Activated naive CD8-positive, alpha-beta T cell treated with anti-CD3 and anti-CD28 coated beads, Interleukin-2, amount 50 U/mL, for 16 hours (primary cell): Measurements from ENCODE around the gene RECK.
"Not testable (repeated sequence)": the region's sequence is repeated elsewhere in the genome, so short reads cannot be mapped to it uniquely, and the experiment has no call there.

Source experiments
- DNase-seq: peaks from one replicate; pipeline ENCODE4 v3.0.0-alpha.2; 2020; ENCODE audit warnings: low read depth, low spot score

RECK gene

GRCh38 chr9:36036780-36037548, at the start of gene RECK:
TSS of gene RECK (plus strand) at chr9:36036913. CDS start at chr9:36036999, 86 bp downstream.
- peak; percentile 74 for DNase-seq

- DNase-seq: no peak
These were observed 46.6 kb upstream of the RECK start for GRCh38 chr9:35990155-35990554.

DNA sequence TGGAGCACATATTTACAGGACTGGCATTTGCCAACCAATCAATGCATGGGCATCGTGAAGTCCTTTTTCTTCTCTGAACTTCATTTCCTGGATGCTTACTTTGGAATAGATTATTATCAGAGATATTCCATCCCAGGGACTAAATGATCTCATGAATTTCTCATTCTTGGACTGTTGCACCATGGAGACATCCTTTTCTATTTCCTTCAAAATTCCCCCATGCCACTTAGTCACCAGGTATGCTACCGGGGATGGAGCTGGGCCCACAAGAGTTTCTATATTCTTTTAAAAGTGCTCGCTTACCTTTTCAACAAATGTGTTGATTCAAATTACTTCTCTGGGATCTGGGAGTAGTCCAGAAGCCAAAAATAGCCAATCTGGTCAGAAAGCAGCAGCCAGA, 43.6 kb upstream of the RECK start:
- DNase-seq: not testable (repeated sequence)

GRCh38 chr9:35993976-35994720, 42.6 kb upstream of the RECK start:
- no peak for DNase-seq

DNA sequence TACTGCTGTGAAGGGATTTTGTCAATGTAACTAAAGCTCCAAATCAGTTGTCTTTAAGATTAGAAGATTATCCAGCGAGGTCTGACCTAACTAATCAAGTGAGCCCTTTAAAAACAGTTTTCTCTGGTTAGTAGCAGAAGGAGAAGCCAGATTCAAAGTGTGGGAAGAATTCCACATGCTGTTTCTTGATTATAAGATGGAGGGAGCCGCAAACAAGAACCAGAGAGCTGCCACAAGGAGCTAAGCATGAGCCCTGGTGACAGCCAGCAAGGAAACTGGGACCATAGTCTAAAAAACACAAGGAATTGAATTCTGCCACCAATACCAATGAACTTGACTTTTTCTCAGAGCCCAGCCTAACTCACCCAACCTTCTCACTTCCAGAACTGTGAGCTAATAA, 41.8 kb upstream of the RECK start:
- DNase-seq: no peak

- no peak for DNase-seq
These were observed 40.2 kb upstream of the RECK start for GRCh38 chr9:35996358-35996970.

DNA sequence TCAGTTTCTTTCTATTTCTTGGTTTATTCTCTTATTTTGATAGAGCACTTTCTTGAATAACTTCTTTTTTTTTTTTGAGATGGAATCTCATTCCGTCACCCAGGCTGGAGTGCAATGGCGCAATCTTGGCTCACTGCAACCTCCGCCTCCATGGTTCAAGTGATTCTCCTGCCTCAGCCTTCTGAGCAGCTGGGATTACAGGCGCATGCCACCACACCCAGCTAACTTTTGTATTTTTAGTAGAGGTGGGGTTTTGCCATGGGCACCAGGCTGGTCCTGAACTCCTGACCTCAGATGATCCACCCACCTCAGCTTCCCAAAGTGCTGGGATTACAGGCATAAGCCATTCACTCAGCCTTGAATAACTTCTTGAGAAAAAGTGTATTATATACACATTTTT, 39.7 kb upstream of the RECK start:
- DNase-seq: not testable (repeated sequence)

- DNase-seq: no peak
These were observed 38.4 kb upstream of the RECK start for GRCh38 chr9:35998333-35998732.

DNA sequence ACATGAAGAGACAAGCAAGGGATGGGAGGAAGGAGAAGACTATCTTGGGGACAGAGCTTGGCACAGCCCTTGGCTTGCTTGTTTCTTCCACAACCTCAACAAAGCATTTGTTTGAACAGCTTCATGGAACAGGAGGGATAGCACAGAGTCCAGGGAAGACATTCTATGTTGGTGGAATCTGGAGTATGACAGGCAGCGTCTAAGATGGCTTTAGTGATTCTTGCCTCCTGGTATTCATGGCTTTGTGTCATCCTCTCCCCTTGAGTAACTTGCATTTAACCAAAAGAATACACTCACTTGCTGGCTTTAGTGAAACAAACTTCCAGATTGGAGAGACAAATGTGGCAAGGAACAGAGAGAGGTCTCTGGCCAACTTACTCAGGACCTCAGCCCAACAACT, 30.8 kb upstream of the RECK start:
- no peak for DNase-seq

DNA sequence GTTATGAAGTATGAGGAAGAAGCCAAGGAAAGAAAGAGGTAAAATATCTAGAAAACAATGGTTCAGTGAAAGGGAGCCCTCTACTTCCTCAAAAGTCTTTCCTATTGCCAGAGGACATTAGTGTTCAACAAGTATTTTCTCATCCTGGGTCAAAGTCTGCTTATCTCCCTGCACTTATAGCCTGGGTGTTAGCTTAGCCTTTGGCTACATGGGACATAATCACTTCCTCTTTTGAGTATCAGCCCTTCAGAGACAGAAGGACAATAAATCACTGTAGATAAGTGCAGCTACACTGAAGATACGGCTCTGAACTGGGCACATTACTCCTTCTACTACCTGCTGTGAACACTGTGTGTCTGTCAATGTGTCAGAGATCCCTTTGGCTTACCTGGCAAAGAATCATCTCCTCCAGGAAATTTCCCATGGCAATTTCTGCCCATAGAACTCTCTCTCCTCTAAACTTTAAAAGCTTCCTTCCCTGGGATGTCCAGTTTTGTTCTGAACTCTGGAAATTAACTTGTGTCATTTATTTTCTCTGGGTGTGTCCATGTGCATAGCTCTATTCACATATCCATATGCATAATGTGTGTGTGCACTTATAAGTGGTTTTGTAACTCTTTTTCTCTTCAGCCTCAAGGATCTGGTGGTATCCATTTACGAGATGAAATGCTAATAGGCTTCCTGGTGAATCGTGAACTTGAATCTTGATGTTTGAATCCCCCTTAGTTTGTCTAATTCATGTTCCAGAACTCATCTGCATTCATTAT, 30.0 kb upstream of the RECK start:
- DNase-seq: no peak

DNA sequence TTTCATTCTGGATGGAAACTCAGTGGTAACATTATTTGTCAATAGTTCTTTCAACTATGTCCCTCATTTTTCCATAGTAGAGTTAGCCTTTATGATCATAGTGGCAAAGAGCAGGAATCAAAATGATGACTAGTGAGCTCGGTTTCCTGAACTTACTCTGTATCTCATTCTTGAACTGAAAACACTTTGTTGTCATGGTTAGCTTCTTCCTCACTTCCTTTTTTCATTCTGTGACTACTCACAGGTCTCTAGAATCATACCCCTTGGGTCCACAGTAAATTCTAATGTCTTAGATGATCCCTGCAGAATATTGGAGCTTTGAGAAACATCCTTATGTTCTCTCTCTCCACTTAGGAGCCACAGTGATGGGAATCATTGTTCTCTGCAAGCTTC, 29.4 kb upstream of the RECK start:
- DNase-seq: no peak

DNA sequence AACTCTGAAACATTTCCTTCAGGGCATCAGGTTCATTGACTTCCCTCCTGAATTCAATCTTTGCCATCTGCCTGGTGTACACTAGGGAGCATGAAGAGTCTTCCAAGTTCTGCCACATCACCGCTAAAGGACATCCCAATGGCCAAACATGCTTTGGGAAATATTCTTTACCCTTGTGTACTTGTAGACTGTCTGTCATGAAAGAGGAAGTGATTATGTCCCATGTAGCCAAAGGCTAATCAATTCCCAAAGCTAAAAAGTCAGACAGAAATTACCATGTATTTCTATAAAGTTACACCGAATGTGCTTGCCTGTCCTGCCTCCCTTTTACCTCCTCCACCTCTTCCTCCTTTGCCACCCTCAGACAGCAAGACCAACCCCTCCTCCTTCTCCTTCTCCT, 28.9 kb upstream of the RECK start:
- DNase-seq: no peak

DNA sequence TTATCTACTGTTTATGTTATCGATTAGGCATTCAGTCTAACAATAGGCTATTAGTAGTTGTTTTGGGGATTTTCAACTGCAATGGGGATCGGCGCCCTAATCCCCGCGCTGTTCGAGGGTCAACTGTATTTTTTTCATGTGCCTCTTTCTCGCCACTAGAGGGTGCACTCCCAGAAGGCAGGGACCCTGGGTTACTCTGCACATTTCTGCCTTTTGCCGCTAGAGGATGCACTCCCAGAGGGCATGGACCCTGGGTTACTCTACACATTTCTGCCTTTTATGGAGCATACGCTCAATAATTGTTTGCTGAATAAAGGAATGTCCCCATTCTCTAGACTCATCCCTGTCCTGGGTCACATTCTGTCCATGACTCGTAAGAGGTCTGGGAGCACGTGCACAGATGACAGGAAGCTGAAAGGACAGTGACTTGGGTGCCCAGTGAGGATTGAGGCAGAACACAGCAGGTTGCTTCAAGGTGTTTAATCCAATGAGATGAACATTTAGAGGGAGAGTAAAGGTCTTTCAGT, 27.9 kb upstream of the RECK start:
- DNase-seq: peak; percentile 17

DNA sequence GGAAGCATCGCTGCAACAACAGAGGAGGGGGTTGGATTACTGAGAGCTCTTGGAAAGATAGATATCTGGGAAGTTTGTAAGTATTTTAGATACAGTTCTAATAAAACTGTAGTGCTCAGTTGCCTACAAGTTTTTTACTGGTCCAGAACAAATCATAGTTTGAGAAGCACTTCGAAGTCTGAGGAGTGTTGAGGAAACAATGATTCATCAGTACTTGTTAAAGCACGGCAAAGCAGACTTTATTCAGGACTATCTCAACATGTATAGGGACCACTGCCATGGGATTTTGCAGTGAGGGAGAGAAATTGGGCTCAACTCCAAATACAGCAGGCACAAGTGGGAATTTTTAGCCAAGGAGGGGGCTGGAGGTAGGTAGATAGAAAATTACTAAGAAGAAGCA, 25.3 kb upstream of the RECK start:
- no peak for DNase-seq

DNA sequence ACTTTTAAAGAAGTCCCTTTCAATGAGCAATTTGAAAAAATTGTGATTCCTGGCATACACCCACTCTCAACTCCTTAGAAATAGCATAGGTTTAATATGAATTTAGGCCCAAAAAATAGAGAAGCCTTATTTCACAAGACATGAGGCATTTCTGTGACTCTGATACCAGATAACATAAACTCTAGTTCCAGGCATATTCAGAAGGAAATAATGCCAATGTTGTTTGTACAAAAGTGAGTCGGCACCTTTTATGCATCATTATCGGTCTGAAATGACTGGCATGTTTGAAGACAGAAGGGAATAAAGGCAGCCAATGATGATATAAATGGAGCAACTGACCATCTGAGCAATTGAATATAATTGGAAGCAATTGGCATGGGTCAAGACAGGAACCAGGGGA, 19.4 kb upstream of the RECK start:
- DNase-seq: no peak

DNA sequence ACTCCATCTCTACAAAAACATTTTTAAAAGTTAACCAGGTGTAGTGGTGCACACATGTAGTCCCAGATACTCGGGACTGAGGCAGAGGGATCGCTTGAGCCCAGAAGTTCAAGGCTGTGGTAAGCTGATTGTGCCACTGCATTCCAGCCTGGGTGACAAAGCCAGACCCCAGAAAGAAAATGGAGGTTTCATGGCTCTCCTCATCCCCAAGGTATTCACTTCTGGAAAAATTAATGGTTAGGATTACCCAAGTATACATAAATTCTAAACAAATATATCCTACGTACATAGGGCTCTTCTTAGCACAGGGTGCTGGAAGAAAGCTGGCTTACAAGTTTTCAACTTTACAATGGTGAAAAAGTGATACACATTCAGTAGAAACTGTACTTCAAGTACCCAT, 18.6 kb upstream of the RECK start:
- no peak for DNase-seq

DNA sequence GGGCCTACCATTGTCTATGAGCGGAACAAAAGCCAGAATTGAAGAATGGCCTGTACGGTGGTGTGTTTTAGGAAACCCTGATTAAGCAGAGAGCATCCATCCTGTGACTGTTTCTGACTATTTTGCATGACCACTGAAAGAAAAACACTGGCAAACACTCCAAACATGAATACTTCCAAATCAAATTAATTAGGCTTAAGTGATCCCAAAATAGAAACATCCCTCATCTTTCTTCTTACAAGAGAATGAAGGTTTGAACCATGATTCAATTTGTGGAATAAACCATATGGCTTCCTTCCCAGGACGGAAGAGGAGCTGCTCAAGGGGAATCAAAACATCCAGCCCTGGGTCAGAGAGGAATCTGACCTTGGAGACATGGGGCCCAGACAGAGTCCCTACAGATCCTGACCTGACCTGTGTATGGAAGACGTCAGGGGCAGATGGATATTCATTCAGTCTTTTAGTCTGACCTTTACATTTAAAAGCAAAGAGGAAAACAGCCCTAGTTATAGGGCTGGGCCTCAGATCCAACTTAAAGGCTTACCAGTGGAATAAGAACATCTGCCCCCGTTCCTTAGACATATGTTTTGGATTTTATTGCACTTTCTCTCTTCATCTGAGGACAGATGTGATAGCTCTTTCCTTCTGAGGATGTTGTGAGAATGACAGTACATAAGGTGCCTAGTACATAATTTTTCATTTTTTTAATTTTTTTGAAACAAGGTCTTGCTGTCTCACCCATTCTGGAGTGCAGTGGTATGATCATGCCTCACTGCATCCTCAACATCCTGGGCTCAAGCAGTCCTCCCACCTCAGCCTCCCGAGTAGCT, 17.6 kb upstream of the RECK start:
- no peak for DNase-seq

DNA sequence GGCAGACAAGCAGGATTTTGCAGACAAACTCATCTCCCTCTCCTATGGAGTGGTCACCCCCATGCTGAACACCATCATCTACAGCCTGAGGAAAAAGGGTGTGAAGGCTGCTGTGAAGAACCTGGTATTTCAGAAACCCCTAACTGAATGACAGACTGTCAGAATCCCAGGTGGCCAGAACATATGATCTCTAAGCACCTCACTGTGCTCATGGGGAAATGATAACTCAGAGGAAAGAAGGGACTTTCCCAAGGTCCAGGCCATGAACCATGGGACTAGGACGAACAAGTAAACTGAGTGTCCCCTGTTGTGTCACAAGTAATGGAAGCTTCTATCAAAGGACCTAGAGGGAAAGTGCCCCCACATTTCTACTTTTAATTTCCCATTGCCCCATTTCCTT, 14.7 kb upstream of the RECK start:
- DNase-seq: no peak

DNA sequence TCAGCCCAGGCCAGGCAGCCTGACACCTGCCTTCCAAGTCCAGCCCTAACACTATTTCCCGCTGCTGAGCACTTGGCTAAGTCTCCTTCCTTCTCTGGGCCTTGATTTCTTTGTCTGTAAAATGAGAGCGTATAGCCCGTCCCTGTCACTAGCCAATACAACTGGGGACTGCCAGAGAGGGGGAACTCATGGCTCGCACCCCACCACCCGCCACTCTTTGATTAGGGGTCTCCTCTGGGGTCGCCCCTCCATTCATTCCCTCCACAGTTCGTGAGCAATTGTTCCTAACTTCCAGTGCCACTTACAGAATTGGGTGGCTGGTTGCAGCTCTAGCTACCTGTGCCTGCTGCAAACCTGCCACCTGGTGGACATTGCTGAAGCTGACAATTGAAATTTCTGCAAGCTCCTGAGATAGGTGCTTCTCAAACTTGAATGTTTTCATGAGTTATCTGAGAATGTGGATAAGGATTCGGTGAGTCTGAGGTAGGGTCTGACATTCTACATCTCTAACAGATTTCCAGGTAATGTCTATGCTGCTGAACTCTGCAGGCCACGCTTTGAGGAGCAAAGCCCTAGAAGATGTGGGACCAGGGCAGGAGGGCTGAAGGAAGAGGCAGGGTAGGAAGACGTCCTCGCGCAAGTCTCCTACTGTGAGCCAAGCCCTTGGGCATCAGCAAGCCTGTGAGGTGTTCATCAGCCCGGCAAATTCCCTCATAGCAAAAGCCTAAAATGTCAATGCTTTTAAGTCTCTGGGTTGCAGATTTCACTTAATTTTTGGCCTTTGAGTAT, 13.3 kb upstream of the RECK start:
- peak; percentile 25 for DNase-seq

DNA sequence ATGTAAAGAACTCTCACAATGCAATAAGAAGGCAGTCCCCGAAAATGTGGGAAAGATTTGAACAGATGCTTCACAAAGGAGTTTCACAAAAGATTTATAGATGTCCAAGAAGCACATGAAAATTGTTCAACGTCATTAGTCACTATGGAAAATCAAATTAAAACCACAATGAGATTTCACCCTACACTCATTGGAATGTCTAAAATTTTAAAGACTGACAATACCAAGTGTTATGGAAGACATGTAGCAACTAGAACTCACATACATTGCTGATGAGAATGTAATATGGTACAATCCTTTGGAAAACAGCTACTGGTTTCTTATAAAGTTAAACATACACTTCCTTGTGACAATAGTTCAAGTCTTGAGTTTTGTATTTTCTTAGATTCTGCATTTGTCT, 11.0 kb upstream of the RECK start:
- DNase-seq: no peak
